Activated CD8-positive, alpha-beta memory T cell treated with anti-CD3 and anti-CD28 coated beads for 48 hours (primary cell): ENCODE data around the gene OVCA2.
A peak's percentile ranks its signal among the peaks of the same experiment; 100 is the strongest.

Experiments
- DNase-seq, 3 experiments: peaks; one replicate each; pipeline ENCODE4 v3.0.0-alpha.2; 2020; ENCODE audit warnings: low read depth in 2 of 3, low spot score in 2 of 3

OVCA2 gene

GRCh38 chr17:2051933-2052559 lies 10.2 kb downstream of the OVCA2 start:
- DNase-seq: no peak

- peak; percentile 61 to 76 (median 67) for DNase-seq
Measured at GRCh38 chr17:2053380-2054261, 11.8 kb downstream of the OVCA2 start.

- no peak for DNase-seq
Measured at GRCh38 chr17:2054262-2054511, 12.4 kb downstream of the OVCA2 start.

- peak; percentile 62 to 68 (median 63) for DNase-seq
Measured at GRCh38 chr17:2054512-2055291, 12.9 kb downstream of the OVCA2 start, which contains the start of gene HIC1. Gene HIC1, plus strand, starts transcription at chr17:2055103. Its CDS starts 1,588 bp downstream, at chr17:2056691.

DNA sequence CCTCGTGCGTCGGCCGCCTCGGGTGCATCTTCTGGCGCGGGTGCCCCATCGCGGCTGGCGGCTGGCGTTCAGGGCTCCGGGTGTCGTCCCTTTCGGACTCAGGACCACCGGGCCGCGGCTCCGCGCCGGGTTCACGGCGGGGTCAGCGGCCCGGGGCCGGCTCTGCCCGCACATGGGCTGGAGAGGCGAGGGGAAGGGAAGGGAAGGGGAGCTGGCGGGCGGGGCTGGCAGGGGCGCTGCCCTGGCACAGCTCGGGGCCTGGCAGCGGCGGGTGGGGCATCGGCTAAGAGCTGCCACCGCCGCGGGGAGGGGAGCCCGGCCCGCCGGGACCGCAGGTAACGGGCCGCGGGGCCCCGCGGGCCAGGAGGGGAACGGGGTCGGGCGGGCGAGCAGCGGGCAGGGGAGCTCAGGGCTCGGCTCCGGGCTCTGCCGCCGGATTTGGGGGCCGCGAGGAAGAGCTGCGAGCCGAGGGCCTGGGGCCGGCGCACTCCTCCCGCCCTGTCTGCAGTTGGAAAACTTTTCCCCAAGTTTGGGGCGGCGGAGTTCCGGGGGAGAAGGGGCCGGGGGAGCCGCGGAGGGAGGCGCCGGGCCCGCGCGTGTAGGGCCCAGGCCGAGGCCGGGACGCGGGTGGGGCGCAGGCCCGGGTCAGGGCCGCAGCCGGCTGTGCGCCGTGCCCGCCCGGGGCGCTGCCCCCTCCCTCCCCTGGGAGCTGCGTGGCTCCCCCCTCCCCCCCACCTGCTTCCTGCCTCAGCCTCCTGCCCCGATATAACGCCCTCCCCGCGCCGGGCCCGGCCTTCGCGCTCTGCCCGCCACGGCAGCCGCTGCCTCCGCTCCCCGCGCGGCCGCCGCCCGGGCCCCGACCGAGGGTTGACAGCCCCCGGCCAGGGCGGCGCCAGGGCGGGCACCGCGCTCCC lies 13.7 kb downstream of the OVCA2 start:
- DNase-seq: no peak

GRCh38 chr17:2056206-2057174 lies 14.7 kb downstream of the OVCA2 start:
- DNase-seq: no peak

GRCh38 chr17:2057175-2057759 lies 15.4 kb downstream of the OVCA2 start:
- DNase-seq: no peak

DNA sequence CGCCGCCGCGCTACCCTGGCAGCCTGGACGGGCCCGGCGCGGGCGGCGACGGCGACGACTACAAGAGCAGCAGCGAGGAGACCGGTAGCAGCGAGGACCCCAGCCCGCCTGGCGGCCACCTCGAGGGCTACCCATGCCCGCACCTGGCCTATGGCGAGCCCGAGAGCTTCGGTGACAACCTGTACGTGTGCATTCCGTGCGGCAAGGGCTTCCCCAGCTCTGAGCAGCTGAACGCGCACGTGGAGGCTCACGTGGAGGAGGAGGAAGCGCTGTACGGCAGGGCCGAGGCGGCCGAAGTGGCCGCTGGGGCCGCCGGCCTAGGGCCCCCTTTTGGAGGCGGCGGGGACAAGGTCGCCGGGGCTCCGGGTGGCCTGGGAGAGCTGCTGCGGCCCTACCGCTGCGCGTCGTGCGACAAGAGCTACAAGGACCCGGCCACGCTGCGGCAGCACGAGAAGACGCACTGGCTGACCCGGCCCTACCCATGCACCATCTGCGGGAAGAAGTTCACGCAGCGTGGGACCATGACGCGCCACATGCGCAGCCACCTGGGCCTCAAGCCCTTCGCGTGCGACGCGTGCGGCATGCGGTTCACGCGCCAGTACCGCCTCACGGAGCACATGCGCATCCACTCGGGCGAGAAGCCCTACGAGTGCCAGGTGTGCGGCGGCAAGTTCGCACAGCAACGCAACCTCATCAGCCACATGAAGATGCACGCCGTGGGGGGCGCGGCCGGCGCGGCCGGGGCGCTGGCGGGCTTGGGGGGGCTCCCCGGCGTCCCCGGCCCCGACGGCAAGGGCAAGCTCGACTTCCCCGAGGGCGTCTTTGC lies 16.2 kb downstream of the OVCA2 start:
- no peak for DNase-seq

DNA sequence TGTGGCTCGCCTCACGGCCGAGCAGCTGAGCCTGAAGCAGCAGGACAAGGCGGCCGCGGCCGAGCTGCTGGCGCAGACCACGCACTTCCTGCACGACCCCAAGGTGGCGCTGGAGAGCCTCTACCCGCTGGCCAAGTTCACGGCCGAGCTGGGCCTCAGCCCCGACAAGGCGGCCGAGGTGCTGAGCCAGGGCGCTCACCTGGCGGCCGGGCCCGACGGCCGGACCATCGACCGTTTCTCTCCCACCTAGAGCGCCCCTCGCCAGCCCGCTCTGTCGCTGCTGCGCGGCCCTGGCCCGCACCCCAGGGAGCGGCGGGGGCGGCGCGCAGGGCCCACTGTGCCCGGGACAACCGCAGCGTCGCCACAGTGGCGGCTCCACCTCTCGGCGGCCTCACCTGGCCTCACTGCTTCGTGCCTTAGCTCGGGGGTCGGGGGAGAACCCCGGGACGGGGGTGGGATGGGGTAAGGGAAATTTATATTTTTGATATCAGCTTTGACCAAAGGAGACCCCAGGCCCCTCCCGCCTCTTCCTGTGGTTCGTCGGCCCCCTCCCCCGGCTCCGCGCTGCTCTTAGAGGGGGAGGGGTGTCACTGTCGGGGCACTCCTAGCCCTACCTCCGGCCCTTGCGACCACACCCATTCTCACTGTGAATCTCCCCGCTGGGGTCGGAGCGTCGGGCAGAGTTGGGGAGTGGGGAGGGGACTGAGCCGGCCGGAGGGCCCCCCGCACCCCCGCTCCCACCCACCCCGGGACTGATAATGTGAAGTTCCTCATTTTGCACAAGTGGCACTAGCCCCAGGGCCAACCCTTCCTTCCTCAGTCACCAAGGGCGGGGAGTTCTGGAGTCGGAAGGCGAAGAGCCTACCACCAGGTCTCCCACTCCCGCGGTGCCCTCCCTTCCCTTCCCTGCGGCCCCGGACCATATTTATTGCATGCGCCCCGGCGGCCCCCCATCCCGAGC lies 17.0 kb downstream of the OVCA2 start:
- DNase-seq: peak in 1 of 3 experiments; percentile 71

DNA sequence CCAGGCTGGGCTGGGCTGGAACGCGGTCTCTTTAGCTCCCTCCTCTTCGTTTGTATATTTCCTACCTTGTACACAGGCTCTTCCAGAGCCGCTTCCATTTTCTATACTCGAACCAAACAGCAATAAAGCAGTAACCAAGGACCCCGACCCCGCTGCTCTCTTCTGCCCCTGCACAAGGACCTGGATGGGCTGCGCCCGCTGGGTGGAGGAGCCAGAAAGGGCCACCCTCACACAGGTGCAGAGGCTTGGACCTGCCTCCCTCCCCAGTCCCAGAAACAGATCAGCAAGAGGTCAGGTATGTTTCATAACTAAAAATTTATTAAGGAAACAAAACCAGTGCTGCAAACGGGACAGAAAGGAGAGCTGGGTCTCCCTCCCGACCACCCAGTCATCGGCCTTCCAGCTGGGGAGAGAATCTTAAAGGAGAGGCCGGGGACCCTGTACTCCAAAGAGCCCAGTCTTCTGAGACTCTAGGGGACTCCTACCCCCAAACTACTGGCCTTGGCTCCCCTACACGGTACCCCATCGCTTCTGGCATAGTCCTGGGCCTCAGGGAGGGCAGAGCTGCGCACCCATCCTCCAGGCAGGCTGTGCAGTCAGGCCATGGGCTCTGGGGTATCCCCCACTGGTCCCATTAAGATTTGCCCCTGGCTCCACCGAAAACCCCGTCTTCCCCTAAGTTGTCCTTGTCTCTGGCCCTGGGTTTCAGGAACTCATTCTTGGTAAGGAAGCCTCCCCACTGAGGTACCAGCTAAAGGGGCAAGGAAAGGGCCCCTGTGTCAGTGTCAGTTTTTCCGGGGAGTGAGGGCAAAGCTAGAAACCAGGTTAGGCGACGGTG lies 17.9 kb downstream of the OVCA2 start:
- no peak for DNase-seq

DNA sequence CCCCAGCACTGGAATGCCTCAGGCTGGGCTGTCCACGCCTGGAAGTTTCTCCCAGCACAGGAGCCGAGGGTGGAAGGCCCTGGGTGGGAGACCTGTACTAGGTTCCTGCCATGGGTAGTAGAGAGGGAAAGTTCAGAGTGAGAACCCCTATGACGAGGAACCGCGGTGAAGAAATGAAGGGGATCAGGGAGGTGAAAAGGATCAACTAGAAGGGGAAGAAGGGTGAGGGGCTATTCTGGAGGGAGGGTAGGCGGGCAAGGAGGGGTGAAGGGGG lies 18.5 kb downstream of the OVCA2 start:
- no peak for DNase-seq

GRCh38 chr17:2060681-2061440 lies 19.0 kb downstream of the OVCA2 start:
- no peak for DNase-seq

DNA sequence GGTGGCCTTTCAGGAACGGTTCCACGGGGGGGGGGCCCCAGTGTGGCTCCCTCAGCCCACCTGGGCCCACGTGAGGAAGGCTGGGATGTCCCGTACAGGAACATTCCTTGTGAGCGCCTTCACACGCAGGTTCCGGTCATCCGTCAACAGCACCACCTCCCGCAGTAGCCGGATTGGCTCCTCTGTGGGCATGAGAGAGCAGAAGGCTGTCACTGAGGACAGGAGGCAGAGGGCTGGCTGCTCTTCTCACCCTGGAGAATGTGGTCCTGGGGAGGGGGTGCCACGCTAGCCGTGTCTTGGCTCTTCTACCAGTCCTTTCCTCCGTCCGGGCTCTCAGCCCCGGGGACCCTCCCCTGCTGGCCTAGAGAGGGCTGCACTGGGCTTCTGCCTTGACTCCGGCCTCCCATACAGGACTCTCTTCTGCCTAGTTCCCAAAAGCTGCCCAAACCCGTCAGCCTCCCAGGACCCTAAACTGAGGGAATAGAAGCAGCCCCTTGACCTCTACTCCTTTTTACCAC lies 19.7 kb downstream of the OVCA2 start:
- DNase-seq: no peak

DNA sequence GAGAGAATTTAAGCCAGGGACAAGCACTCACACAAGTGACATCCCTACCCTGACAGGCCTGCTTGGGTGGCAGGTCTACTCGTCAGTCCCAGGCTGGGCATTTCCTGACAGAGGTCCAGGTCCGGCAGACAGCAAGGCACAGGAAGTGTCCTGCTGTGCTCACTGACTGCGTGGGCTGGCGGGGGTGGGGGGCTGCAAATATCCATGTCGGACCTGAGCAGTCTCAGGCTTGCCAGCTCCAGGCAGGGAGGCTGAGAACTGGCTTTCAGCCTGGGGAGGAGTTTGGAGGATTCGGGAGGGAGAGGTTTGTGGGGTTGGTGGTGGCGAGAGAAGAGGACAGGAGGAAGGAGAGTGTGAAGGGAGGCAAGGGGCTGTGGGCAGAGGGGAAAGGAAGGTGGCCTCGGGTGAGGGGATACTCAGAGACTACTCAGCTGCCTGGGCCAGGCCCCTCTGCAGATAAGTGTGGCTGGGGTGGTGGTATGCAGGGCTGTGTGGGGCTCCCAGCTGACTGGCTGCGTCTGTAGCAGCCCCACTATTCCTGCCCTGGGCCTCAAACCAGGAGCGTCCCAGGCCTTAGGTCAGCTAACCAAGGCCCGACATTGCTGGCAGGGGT lies 20.9 kb downstream of the OVCA2 start:
- no peak for DNase-seq
